Body of pancreas (tissue), 4 donors: ENCODE results near the gene NDC1. TPM values are rescaled to one million over a fixed set of nuclear protein-coding genes. Genes with fewer than 3 reads are reported as not detected.
"Not testable (repeated sequence)": the region's sequence is repeated elsewhere in the genome, so short reads cannot be mapped to it uniquely, and the experiment has no call there.

ENCODE experiments used
- ATAC-seq: fragments of 150-250 bp; one replicate; pipeline ENCODE4 v1.9.1; 2016
- DNase-seq, 4 donors: peaks; one replicate each; pipeline ENCODE4 v3.0.0-alpha.2; 2019
- H3K27ac ChIP-seq, 4 donors: fragments of 200-600 bp; sonication (generic); 1 replicate in 3 of 4; 2 replicates in 1 of 4; pipeline versions ENCODE4 v1.5.1 to v1.6.1; 2016 to 2019; ENCODE audit warnings: mild to moderate bottlenecking in 1 of 4, mixed read lengths in 1 of 4, moderate library complexity in 1 of 4
- H3K27me3 ChIP-seq, 2 donors: fragments of 200-600 bp; sonication (generic); one replicate each; pipeline ENCODE4 v1.6.0; 2016; ENCODE audit warnings: mild to moderate bottlenecking in 1 of 2
- H3K36me3 ChIP-seq, 2 donors: fragments of 200-600 bp; sonication (generic); replicated peaks in 1 of 2; 2 replicates each; pipeline ENCODE4 v1.5.1; 2016; ENCODE audit warnings: low read depth in 2 of 2; ENCODE audit not compliant: insufficient read depth in 1 of 2
- H3K4me1 ChIP-seq: fragments of 200-600 bp; sonication (generic); one replicate; pipeline ENCODE4 v1.6.0; 2016
- H3K4me3 ChIP-seq, 2 donors: fragments of 200-600 bp; sonication (generic); 1 replicate in 1 of 2; 2 replicates in 1 of 2; pipeline ENCODE4 v1.5.1; 2016 to 2019
- H3K9me3 ChIP-seq, 3 donors: fragments of 200-600 bp; sonication (generic); 1 replicate in 2 of 3; 2 replicates in 1 of 3; pipeline ENCODE4 v1.5.1; 2016
- CTCF ChIP-seq, 7 experiments: fragments of 450-650 bp in 4 of 7; fragments of 200-600 bp in 3 of 7; sonication (generic) in 3 of 7; IDR thresholded peaks; one replicate each; pipeline ENCODE4 v1.5.1; 2016 to 2019; ENCODE audit warnings: antibody characterized with exemption in 7 of 7
- POLR2A ChIP-seq, 3 donors: fragments of 450-650 bp; IDR thresholded peaks; one replicate each; pipeline ENCODE4 v1.6.1; 2016; ENCODE audit warnings: antibody characterized with exemption in 3 of 3, mild to moderate bottlenecking in 2 of 3
- whole genome bisulfite sequencing, 2 donors: methylation state at CpG; one replicate each; pipeline ENCODE4 v1.1.5; 2017; 5-methylcytosine and 5-hydroxymethylcytosine counted together
- intact Hi-C: fragments of 100-400 bp; cut with DNase I; formaldehyde crosslinking; loops from one replicate; pipeline ENCODE4 v1.15.1; 2023
- total RNA-seq, 2 donors: library from RNA; depleted of rRNA; stranded (reverse); fragments of >200 nt; gene quantifications; one replicate each; pipeline ENCODE4 v1.1.0, GENCODE V29; 2016

The NDC1 gene
- 1 to 10 TPM; 2.3 to 7.3 TPM for total RNA-seq

- DNase-seq (peak; percentile 88 to 94 (median 90)), ATAC-seq (peak; percentile 98)
- Histone ChIP-seq H3K4me1 (peaks cover 7% of the 10 kb centered on the region), H3K4me3 (peak within 1 kb of the TSS; percentile 91 to 99), H3K27me3 (no peaks in the 10 kb centered on the region), H3K27ac (peak within 1 kb of the TSS; percentile 94 to 99 (median 96)), H3K36me3 (no peaks in the 10 kb centered on the region), H3K9me3 (no peaks in the 10 kb centered on the region)
- TF ChIP-seq POLR2A (IDR thresholded peaks at IDR 0.05) (peak in 2 of 3 donors; percentile 43 to 59), CTCF (IDR thresholded peaks at IDR 0.05) (peak in 2 of 7 experiments; percentile 26 to 30)
- intact Hi-C loops: no loop called here
- 0% methylated on average over 34 to 59 of the region's 59 CpGs for WGBS, 2 donors
Measured at GRCh38 chr1:53837924-53838653, at the start of gene NDC1. Gene NDC1, minus strand, starts transcription at chr1:53838296. Its CDS starts 35 bp downstream, at chr1:53838261.

DNA sequence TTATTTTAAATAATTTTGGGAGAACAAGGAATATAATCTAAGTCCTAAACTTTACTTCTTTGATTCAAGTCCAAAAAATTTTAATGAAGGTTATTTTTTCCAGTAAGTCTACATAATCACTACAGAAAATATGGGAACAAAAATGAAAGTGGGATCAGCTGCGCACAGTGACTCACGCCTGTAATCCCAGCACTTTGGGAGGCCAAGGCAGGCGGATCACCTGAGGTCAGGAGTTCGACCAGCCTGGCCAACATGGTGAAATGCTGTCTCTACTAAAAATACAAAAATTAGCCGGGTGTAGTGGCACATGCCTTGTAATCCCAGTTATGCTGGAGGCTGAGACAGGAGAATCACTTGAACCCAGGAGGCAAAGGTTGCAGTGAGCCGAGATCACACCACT lies 45.5 kb upstream of the NDC1 start:
- H3K9me3 ChIP-seq, DNase-seq, ATAC-seq, H3K4me3 ChIP-seq, intact Hi-C loops, H3K27ac ChIP-seq, H3K27me3 ChIP-seq, H3K4me1 ChIP-seq, H3K36me3 ChIP-seq: not testable (repeated sequence)
- 87 to 93% methylated on average over 6 of the region's 6 CpGs for WGBS, 2 donors

- whole genome bisulfite sequencing, 2 donors: 96 to 99% methylated on average over 2 of the region's 2 CpGs
- ATAC-seq, H3K27ac ChIP-seq, DNase-seq, H3K27me3 ChIP-seq, H3K36me3 ChIP-seq, intact Hi-C loops, H3K4me1 ChIP-seq, H3K9me3 ChIP-seq, H3K4me3 ChIP-seq: not testable (repeated sequence)
Measured at GRCh38 chr1:53881853-53882252, 43.8 kb upstream of the NDC1 start.

GRCh38 chr1:53878492-53879105 lies 40.5 kb upstream of the NDC1 start:
- Histone ChIP-seq H3K36me3 (peaks cover 0 to 18% of the 10 kb centered on the region in 2 donors), H3K4me3 (no peak overlapping the region), H3K27me3 (no peaks in the 10 kb centered on the region), H3K27ac (no peak overlapping the region), H3K9me3 (no peaks in the 10 kb centered on the region), H3K4me1 (no peaks in the 10 kb centered on the region)
- intact Hi-C loops: no loop called here
- 40 to 44% methylated on average over 5 of the region's 5 CpGs for WGBS, 2 donors
- DNase-seq: peak in 1 of 4 donors; percentile 11
- peak; percentile 21 to 69 (median 61) for TF ChIP-seq CTCF (IDR thresholded peaks at IDR 0.05)
- no peak for TF ChIP-seq POLR2A (IDR thresholded peaks at IDR 0.05)
- ATAC-seq: peak; percentile 42

DNA sequence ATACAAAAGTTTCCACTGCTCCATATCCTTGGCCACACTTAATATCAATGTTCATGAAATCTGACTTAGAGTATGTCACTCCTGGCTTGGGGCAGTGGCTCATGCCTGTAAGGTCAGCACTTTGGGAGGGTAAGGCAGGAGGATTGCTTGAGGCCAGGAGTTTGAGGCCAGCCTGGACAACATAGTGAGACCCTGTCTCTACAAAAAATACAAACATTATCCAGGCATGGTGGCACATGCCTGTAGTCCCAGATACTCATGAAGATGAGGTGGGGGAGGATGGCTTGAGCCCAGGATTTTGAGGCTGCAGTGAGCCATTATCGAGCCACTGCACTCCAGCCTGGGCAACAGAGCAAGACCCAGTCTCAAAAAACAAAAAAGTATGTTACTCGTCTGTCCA lies 37.1 kb upstream of the NDC1 start:
- intact Hi-C loops, H3K27ac ChIP-seq, DNase-seq, H3K27me3 ChIP-seq, H3K9me3 ChIP-seq, H3K4me3 ChIP-seq, H3K4me1 ChIP-seq, ATAC-seq: not testable (repeated sequence)
- peaks cover 0 to 23% of the 10 kb centered on the region in 2 donors for H3K36me3 ChIP-seq
- 90 to 100% methylated on average over 2 of the region's 2 CpGs for WGBS, 2 donors

DNA sequence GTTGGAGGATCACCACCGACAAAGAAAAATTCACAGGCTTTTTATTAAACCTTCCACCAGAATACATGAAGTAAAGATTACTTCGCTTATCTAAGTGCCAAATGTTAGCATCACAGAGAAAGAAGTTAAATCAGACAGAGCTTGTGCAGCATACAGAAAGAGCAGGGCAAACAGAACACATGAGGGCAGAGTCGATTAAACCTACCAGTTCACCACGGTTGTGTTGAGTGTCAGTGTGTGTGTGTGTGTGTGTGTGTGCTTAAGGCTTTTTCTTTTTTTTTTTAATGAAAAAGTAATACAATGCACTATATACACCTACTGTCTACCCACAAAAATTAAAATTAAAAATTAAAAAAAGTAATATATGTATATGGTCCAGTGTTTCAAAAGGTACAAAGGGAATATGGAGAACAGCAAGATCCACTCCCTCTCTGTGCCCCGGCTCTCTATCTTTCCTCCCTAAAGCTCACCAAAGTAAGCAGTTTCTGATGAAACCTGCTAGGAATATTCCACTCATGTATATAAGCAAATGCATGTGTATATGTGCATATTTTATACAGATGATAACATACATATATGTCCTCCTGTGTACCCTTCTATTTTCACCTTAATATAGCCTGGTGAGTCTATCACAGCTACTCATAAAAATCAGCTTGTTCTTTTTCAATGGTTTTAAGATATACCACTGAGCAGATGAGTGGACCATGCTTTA lies 33.8 kb upstream of the NDC1 start:
- 71 to 73% methylated on average over 5 of the region's 5 CpGs for WGBS, 2 donors
- H3K27ac ChIP-seq: no peak overlapping the region
- no peak overlapping the region for H3K4me3 ChIP-seq
- H3K4me1 ChIP-seq: no peaks in the 10 kb centered on the region
- H3K36me3 ChIP-seq: peaks cover 0 to 21% of the 10 kb centered on the region in 2 donors
- DNase-seq: no peak
- no peak for ATAC-seq
- intact Hi-C loops: no loop called here
- H3K9me3 ChIP-seq: no peaks in the 10 kb centered on the region
- TF ChIP-seq CTCF (IDR thresholded peaks at IDR 0.05) (no peak), POLR2A (IDR thresholded peaks at IDR 0.05) (no peak)
- H3K27me3 ChIP-seq: no peaks in the 10 kb centered on the region
